GM12891 (cell line): ENCODE results near the gene C4orf50.

Experiments used
- POLR2A ChIP-seq: IDR thresholded peaks from 2 replicates; pipeline ENCODE4 v1.6.1; 2011; ENCODE audit warnings: low read depth, low read length, control low read depth
- TAF1 ChIP-seq: IDR thresholded peaks from 2 replicates; pipeline ENCODE4 v1.6.1; 2011; ENCODE audit warnings: low read depth, low read length, control low read depth

- TF ChIP-seq TAF1 (no peak), POLR2A (no peak)
These were observed 117.4 kb downstream of the C4orf50 start for GRCh38 chr4:5900844-5901243.
